ENCODE data around the gene PGF. TPM values are rescaled to one million over a fixed set of nuclear protein-coding genes. Genes with fewer than 3 reads are reported as not detected.
A peak's percentile ranks its signal among the peaks of the same experiment; 100 is the strongest.

PGF gene
- total RNA-seq, 1 experiment from 2014 or later = 8.8 TPM

GRCh38 chr14:74919421-74920165 is 35.8 kb downstream of the PGF start:
- no peak for DNase-seq (ENCODE audit: low spot score)

GRCh38 chr14:74918380-74918779 is 37.0 kb downstream of the PGF start:
- no peak for DNase-seq (ENCODE audit: low spot score)

GRCh38 chr14:74917646-74918081 is 37.7 kb downstream of the PGF start:
- peak; percentile 3 for DNase-seq (ENCODE audit: low spot score)

- DNase-seq (ENCODE audit: low spot score) = no peak
Measured at GRCh38 chr14:74917178-74917543, 38.2 kb downstream of the PGF start.

GRCh38 chr14:74915826-74916225 is 39.6 kb downstream of the PGF start:
- DNase-seq (ENCODE audit: low spot score) = no peak

- DNase-seq (ENCODE audit: low spot score) = no peak
Measured at GRCh38 chr14:74915426-74915825, 40.0 kb downstream of the PGF start.

- peak; percentile 42 for DNase-seq (ENCODE audit: low spot score)
Measured at GRCh38 chr14:74913986-74914573, 41.3 kb downstream of the PGF start.

- DNase-seq (ENCODE audit: low spot score) = no peak
Measured at GRCh38 chr14:74913393-74913910, 41.9 kb downstream of the PGF start.

- no peak for DNase-seq (ENCODE audit: low spot score)
Measured at GRCh38 chr14:74912801-74913200, 42.6 kb downstream of the PGF start.

- no peak for DNase-seq (ENCODE audit: low spot score)
Measured at GRCh38 chr14:74912111-74912510, 43.3 kb downstream of the PGF start.

GRCh38 chr14:74911704-74912103 is 43.7 kb downstream of the PGF start:
- DNase-seq (ENCODE audit: low spot score) = no peak

- DNase-seq (ENCODE audit: low spot score) = no peak
Measured at GRCh38 chr14:74911221-74911620, 44.2 kb downstream of the PGF start.

GRCh38 chr14:74910556-74910955 is 44.8 kb downstream of the PGF start:
- DNase-seq (ENCODE audit: low spot score) = no peak

GRCh38 chr14:74909911-74910310 is 45.5 kb downstream of the PGF start:
- DNase-seq (ENCODE audit: low spot score) = no peak

GRCh38 chr14:74909501-74909900 is 45.9 kb downstream of the PGF start:
- DNase-seq (ENCODE audit: low spot score) = no peak

- no peak for DNase-seq (ENCODE audit: low spot score)
Measured at GRCh38 chr14:74908861-74909341, 46.5 kb downstream of the PGF start.

- no peak for DNase-seq (ENCODE audit: low spot score)
Measured at GRCh38 chr14:74907744-74908143, 47.7 kb downstream of the PGF start.

GRCh38 chr14:74906925-74907521 is 48.4 kb downstream of the PGF start:
- DNase-seq (ENCODE audit: low spot score) = no peak

GRCh38 chr14:74905595-74906142 is 49.7 kb downstream of the PGF start:
- DNase-seq (ENCODE audit: low spot score) = peak; percentile 15

GRCh38 chr14:74904635-74905503 is 50.5 kb downstream of the PGF start:
- DNase-seq (ENCODE audit: low spot score) = no peak

GRCh38 chr14:74902941-74903705 is 52.3 kb downstream of the PGF start:
- DNase-seq (ENCODE audit: low spot score) = no peak
